Measurements from ENCODE around the gene C2CD3. TPM values are rescaled to one million over a fixed set of nuclear protein-coding genes. Genes with fewer than 3 reads are reported as not detected.

Gene C2CD3
- total and polyA plus RNA-seq, 8 donors = 22.8 to 34.5 (median 27.5) TPM

DNA sequence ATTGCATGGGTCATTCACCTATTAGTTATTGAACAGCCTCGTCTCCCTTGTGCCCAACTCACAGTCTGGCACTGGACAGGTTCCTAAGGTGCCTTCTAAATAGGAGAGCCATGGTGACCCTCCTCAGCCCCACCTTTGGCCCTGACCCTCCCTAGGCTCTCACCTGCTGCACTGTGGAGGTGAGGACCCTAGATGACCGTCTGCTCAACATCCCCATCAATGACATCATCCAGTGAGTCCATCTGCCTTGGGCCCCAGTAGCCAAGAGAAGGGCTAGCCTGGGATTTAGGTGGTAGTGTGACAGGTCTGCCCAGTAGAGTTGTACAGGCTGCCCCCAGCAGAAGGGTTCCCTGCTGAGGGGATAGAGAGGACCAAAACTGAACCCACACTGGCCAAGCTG is 201.7 kb downstream of the C2CD3 start:
- peaks cover 0 to 11% of the 10 kb centered on the region in 2 donors for H3K4me1 ChIP-seq
- no peak overlapping the region for H3K4me3 ChIP-seq
- DNase-seq = no peak
- ATAC-seq = no peak
- no peaks in the 10 kb centered on the region for H3K9me3 ChIP-seq
- TF ChIP-seq, protein P1, sequence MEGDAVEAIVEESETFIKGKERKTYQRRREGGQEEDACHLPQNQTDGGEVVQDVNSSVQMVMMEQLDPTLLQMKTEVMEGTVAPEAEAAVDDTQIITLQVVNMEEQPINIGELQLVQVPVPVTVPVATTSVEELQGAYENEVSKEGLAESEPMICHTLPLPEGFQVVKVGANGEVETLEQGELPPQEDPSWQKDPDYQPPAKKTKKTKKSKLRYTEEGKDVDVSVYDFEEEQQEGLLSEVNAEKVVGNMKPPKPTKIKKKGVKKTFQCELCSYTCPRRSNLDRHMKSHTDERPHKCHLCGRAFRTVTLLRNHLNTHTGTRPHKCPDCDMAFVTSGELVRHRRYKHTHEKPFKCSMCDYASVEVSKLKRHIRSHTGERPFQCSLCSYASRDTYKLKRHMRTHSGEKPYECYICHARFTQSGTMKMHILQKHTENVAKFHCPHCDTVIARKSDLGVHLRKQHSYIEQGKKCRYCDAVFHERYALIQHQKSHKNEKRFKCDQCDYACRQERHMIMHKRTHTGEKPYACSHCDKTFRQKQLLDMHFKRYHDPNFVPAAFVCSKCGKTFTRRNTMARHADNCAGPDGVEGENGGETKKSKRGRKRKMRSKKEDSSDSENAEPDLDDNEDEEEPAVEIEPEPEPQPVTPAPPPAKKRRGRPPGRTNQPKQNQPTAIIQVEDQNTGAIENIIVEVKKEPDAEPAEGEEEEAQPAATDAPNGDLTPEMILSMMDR (IDR thresholded peaks at IDR 0.05) = no peak
- no peaks in the 10 kb centered on the region for H3K27me3 ChIP-seq
- no peak overlapping the region for H3K27ac ChIP-seq
- H3K36me3 ChIP-seq = no peaks in the 10 kb centered on the region
- intact Hi-C loops (cut with DNase I) = no loop called here

DNA sequence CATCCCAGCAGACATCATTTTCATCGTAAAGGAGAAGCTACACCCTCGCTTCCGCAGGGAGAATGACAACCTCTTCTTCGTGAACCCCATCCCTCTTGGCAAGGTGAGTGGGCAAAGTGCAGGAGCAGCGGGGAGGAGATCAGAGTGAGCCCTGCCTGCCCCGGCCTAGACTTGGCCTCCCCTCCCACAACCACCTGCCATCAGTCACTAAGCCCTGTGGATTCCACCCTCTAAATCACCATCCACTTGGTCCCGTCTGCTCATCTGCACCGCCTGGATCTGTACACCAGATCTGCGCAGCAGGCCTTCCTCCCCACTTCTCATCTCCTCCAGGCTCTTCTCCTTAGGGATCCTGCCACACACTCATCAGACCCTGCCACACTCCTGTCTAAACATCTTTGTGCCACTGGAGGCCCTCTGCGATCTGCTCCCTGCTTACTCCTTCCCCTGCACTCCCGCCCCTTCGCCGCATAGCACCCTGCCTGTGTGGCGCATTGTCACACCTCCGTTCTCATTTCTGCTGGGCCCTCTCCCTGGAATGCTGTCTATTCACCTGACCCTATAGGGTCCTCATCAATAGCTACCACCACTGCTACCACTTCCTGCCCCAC is 202.3 kb downstream of the C2CD3 start:
- Histone ChIP-seq H3K27me3 (no peaks in the 10 kb centered on the region), H3K36me3 (no peaks in the 10 kb centered on the region), H3K27ac (no peak overlapping the region), H3K4me3 (no peak overlapping the region), H3K9me3 (no peaks in the 10 kb centered on the region), H3K4me1 (peaks cover 0 to 5% of the 10 kb centered on the region in 2 donors)
- DNase-seq (no peak), ATAC-seq (no peak)
- intact Hi-C loops (cut with DNase I) = no loop called here
- TF ChIP-seq, protein P1 (IDR thresholded peaks at IDR 0.05) = no peak

GRCh38 chr11:73965764-73966121 is 205.1 kb downstream of the C2CD3 start:
- Histone ChIP-seq H3K4me1 (peaks cover 0 to 3% of the 10 kb centered on the region in 2 donors), H3K27ac (no peak overlapping the region), H3K36me3 (no peaks in the 10 kb centered on the region), H3K9me3 (no peaks in the 10 kb centered on the region), H3K27me3 (no peaks in the 10 kb centered on the region), H3K4me3 (no peak overlapping the region)
- DNase-seq = no peak
- intact Hi-C loops (cut with DNase I) = no loop called here
- TF ChIP-seq, protein P1 (IDR thresholded peaks at IDR 0.05) = no peak
- ATAC-seq = no peak

GRCh38 chr11:73965076-73965763 is 205.6 kb downstream of the C2CD3 start:
- Histone ChIP-seq H3K27me3 (no peaks in the 10 kb centered on the region), H3K9me3 (no peaks in the 10 kb centered on the region), H3K27ac (no peak overlapping the region), H3K36me3 (no peaks in the 10 kb centered on the region), H3K4me3 (no peak overlapping the region), H3K4me1 (peaks cover 0 to 3% of the 10 kb centered on the region in 2 donors)
- intact Hi-C loops (cut with DNase I) = no loop called here
- ATAC-seq (no peak), DNase-seq (no peak)
- TF ChIP-seq, protein P1 (IDR thresholded peaks at IDR 0.05) = no peak

- no peaks in the 10 kb centered on the region for H3K9me3 ChIP-seq
These were observed 206.9 kb downstream of the C2CD3 start for GRCh38 chr11:73963861-73964260.

More at GRCh38 chr11:73963861-73964260, 206.9 kb downstream of the C2CD3 start:
- no peak for ATAC-seq
- peaks cover 0 to 3% of the 10 kb centered on the region in 2 donors for H3K4me1 ChIP-seq
- DNase-seq = no peak
- intact Hi-C loops (cut with DNase I) = no loop called here
- no peak overlapping the region for H3K4me3 ChIP-seq
- TF ChIP-seq, protein P1 (IDR thresholded peaks at IDR 0.05) = no peak
- no peak overlapping the region for H3K27ac ChIP-seq
- H3K27me3 ChIP-seq = no peaks in the 10 kb centered on the region
- no peaks in the 10 kb centered on the region for H3K36me3 ChIP-seq

Other genes starting within 250 kb of the C2CD3 start
- 1 to 10 TPM; 1.2 to 2.1 TPM for gene DNAJB13, start 220.0 kb downstream of the C2CD3 start, total RNA-seq
- 1 to 10 TPM in 4 of 6 donors, under 1 TPM in 2; 0.78 to 4.8 (median 3.7) TPM for gene DNAJB13, start 220.0 kb downstream of the C2CD3 start, polyA plus RNA-seq (ENCODE audit: insufficient read length in 6 of 6)
- gene UCP2, start 188.2 kb downstream of the C2CD3 start, total RNA-seq = 100 to 1,000 TPM in 1 of 2 donors, 10 to 100 TPM in 1; 70.0 to 142 TPM
- gene UCP2, start 188.2 kb downstream of the C2CD3 start, polyA plus RNA-seq (ENCODE audit: insufficient read length in 6 of 6) = 10 to 100 TPM; 35.3 to 55.7 (median 40.6) TPM
- 1 to 10 TPM; 1.0 to 2.7 TPM for gene UCP3, start 161.9 kb downstream of the C2CD3 start, total RNA-seq
- gene UCP3, start 161.9 kb downstream of the C2CD3 start, polyA plus RNA-seq (ENCODE audit: insufficient read length in 6 of 6) = 1 to 10 TPM; 3.0 to 5.2 (median 4.1) TPM
- gene PPME1, start 287 bp upstream of the C2CD3 start, total RNA-seq = 10 to 100 TPM; 30.8 to 35.8 TPM
- 10 to 100 TPM; 43.7 to 48.0 (median 44.9) TPM for gene PPME1, start 287 bp upstream of the C2CD3 start, polyA plus RNA-seq (ENCODE audit: insufficient read length in 6 of 6)
- gene P4HA3, start 140.6 kb upstream of the C2CD3 start, total RNA-seq = 10 to 100 TPM in 1 of 2 donors, 1 to 10 TPM in 1; 2.0 to 12.1 TPM
- 1 to 10 TPM; 1.3 to 2.7 (median 2.5) TPM for gene P4HA3, start 140.6 kb upstream of the C2CD3 start, polyA plus RNA-seq (ENCODE audit: insufficient read length in 6 of 6)
- gene PGM2L1, start 227.4 kb upstream of the C2CD3 start, total RNA-seq = 10 to 100 TPM in 1 of 2 donors, 1 to 10 TPM in 1; 6.8 to 12.2 TPM
- gene PGM2L1, start 227.4 kb upstream of the C2CD3 start, polyA plus RNA-seq (ENCODE audit: insufficient read length in 6 of 6) = 1 to 10 TPM; 4.8 to 6.3 (median 5.2) TPM

All from left lung (tissue), 10 donors.